ENCODE measurements around the gene GPC6.

DNA sequence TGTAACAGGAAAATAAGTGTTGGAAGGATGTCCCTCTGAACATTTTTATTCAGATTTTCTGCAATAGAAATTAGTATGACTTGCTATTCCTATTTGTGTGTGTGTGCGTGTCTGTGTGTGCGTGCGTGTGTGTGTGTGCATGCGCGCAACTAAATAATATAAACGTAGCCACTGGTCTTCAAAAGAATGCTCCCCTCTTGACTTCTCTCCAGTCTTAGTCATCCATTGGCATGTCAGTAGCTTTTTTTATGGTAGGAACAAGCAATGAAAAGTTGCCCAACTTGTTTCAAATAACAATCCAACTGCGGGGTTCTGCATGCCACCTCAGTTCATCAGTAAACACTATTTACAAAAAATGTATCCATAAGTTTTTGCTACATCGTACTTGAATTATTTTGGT is 249.6 kb downstream of the GPC6 start:
- TF ChIP-seq, protein P1, sequence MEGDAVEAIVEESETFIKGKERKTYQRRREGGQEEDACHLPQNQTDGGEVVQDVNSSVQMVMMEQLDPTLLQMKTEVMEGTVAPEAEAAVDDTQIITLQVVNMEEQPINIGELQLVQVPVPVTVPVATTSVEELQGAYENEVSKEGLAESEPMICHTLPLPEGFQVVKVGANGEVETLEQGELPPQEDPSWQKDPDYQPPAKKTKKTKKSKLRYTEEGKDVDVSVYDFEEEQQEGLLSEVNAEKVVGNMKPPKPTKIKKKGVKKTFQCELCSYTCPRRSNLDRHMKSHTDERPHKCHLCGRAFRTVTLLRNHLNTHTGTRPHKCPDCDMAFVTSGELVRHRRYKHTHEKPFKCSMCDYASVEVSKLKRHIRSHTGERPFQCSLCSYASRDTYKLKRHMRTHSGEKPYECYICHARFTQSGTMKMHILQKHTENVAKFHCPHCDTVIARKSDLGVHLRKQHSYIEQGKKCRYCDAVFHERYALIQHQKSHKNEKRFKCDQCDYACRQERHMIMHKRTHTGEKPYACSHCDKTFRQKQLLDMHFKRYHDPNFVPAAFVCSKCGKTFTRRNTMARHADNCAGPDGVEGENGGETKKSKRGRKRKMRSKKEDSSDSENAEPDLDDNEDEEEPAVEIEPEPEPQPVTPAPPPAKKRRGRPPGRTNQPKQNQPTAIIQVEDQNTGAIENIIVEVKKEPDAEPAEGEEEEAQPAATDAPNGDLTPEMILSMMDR (conservative IDR thresholded peaks at IDR 0.05; ENCODE audit: low read length): no peak
- TF ChIP-seq EZH2phosphoT487 (IDR thresholded peaks at IDR 0.05; ENCODE audit: borderline replicate concordance): no peak
